Measurements from ENCODE around the gene EVX2. TPM values are rescaled to one million over a fixed set of nuclear protein-coding genes. Genes with fewer than 3 reads are reported as not detected.

EVX2 gene
- not detected in 2 replicates for total RNA-seq (2014; rRNA removed)
- not detected for Bru-seq, nascent RNA
- not detected for BruChase-seq, experiment 1, labeled RNA remaining after a 6-hour chase
- not detected for BruChase-seq, experiment 2, labeled RNA remaining after a 2-hour chase
- long read RNA-seq: 0 reads

GRCh38 chr2:176083796-176084261 lies at the start of gene EVX2:
Gene EVX2 (minus strand): TSS chr2:176083962. CDS start chr2:176083776, 186 bp downstream.
- no peaks in the 10 kb centered on the region for H3K79me2 ChIP-seq (ENCODE audit: low read length)
- DNase-seq (no peak), ATAC-seq (no peak)
- TF ChIP-seq EZH2phosphoT487 (IDR thresholded peaks at IDR 0.05; ENCODE audit: borderline replicate concordance, low read length) (no peak), EZH2 (IDR thresholded peaks at IDR 0.05; ENCODE audit: low read length, unreplicated experiment) (no peak), CTCF (conservative IDR thresholded peaks at IDR 0.05; ENCODE audit: low read depth, low read length) (no peak)
- H3K4me2 ChIP-seq (ENCODE audit: low read length): no peak within 1 kb of the TSS
- H3K27ac ChIP-seq (ENCODE audit: low read length): no peak within 1 kb of the TSS
- H3K27me3 ChIP-seq (ENCODE audit: low read length): peaks cover 32% of the 10 kb centered on the region
- BruUV-seq (replicated peaks): no TSS peak
- H3K36me3 ChIP-seq (ENCODE audit: low read depth, low read length): no peaks in the 10 kb centered on the region
- ChIA-PET POLR2A (ENCODE audit: unreplicated experiment) (no interaction called here), CTCF (no interaction called here)
- H3F3A ChIP-seq (ENCODE audit: low read length, unreplicated experiment): no peaks in the 10 kb centered on the region
- H3K9me2 ChIP-seq (replicated peaks; ENCODE audit: low read length): no peaks in the 10 kb centered on the region
- no peak within 1 kb of the TSS for H3K9ac ChIP-seq (ENCODE audit: low read length)
- H3K4me1 ChIP-seq (ENCODE audit: insufficient read depth, low read length): peaks cover 12% of the 10 kb centered on the region
- H4K20me1 ChIP-seq (ENCODE audit: low read length): no peaks in the 10 kb centered on the region
- intact Hi-C loops (cut with micrococcal nuclease): no loop called here
- no peaks in the 10 kb centered on the region for H3K9me3 ChIP-seq (ENCODE audit: low read length)
- no peak within 1 kb of the TSS for H2AFZ ChIP-seq (ENCODE audit: low read length)
- no peak within 1 kb of the TSS for H3K4me3 ChIP-seq (ENCODE audit: low read length)

GRCh38 chr2:176133389-176133788 lies 49.6 kb upstream of the EVX2 start:
- Histone ChIP-seq H3K79me2 (ENCODE audit: low read length) (peaks cover 15% of the 10 kb centered on the region), H2AFZ (ENCODE audit: low read length) (no peak overlapping the region), H4K20me1 (ENCODE audit: low read length) (no peaks in the 10 kb centered on the region), H3K4me1 (ENCODE audit: insufficient read depth, low read length) (peaks cover 27% of the 10 kb centered on the region), H3K27me3 (ENCODE audit: low read length) (no peaks in the 10 kb centered on the region), H3K4me3 (ENCODE audit: low read length) (no peak overlapping the region), H3K27ac (ENCODE audit: low read length) (no peak overlapping the region), H3K4me2 (ENCODE audit: low read length) (no peak overlapping the region), H3K9me3 (ENCODE audit: low read length) (no peaks in the 10 kb centered on the region), H3K9me2 (replicated peaks; ENCODE audit: low read length) (no peaks in the 10 kb centered on the region), H3K36me3 (ENCODE audit: low read depth, low read length) (no peaks in the 10 kb centered on the region), H3F3A (ENCODE audit: low read length, unreplicated experiment) (peaks cover 4% of the 10 kb centered on the region), H3K9ac (ENCODE audit: low read length) (no peak overlapping the region)
- intact Hi-C loops (cut with micrococcal nuclease): no loop called here
- POLR2A ChIA-PET (ENCODE audit: unreplicated experiment): no interaction called here
- BruUV-seq (replicated peaks): no TSS peak
- TF ChIP-seq EZH2 (IDR thresholded peaks at IDR 0.05; ENCODE audit: low read length, unreplicated experiment): no peak
- TF ChIP-seq CTCF (conservative IDR thresholded peaks at IDR 0.05; ENCODE audit: low read depth, low read length): no peak
- TF ChIP-seq EZH2phosphoT487 (IDR thresholded peaks at IDR 0.05; ENCODE audit: borderline replicate concordance, low read length): no peak
- CTCF ChIA-PET: no interaction called here
- DNase-seq: no peak
- ATAC-seq: no peak

Measured in PC-3 (cell line).